ENCODE data around the gene NOP56. TPM values are rescaled to one million over a fixed set of nuclear protein-coding genes. Genes with fewer than 3 reads are reported as not detected.
A peak's percentile ranks its signal among the peaks of the same experiment; 100 is the strongest.

Gene NOP56
- total RNA-seq, result 32.1 TPM

GRCh38 chr20:2651772-2652723 is at the start of gene NOP56:
NOP56 (plus strand) TSS chr20:2652632; CDS start chr20:2652661, 29 bp downstream.
- H3K9me3 ChIP-seq, result no peaks in the 10 kb centered on the region
- peak within 1 kb of the TSS; percentile 81 to 82 for H3K27ac ChIP-seq
- H3K4me1 ChIP-seq, result peaks cover 9 to 15% of the 10 kb centered on the region in 2 donors
- no peaks in the 10 kb centered on the region for H3K27me3 ChIP-seq
- no peak for TF ChIP-seq CTCF (IDR thresholded peaks at IDR 0.05)
- peak within 1 kb of the TSS; percentile 69 to 87 for H3K4me3 ChIP-seq
- DNase-seq (ENCODE audit: low spot score in 2 of 2), result peak; percentile 48 to 94
- intact Hi-C loops (cut with DNase I), result loop anchor here (1.0 to 10.0 kb wide), 11 partner anchors 12 to 1187 kb away; partner anchors contain the start of genes DNAAF9, IDH3B, NSFL1C and PCED1A
- peaks cover 23 to 32% of the 10 kb centered on the region in 2 donors for H3K36me3 ChIP-seq

- no peaks in the 10 kb centered on the region for H3K27me3 ChIP-seq
- intact Hi-C loops (cut with DNase I), result no loop called here
- no peaks in the 10 kb centered on the region for H3K36me3 ChIP-seq
- no peak for DNase-seq (ENCODE audit: low spot score in 2 of 2)
- H3K9me3 ChIP-seq, result peaks cover 0 to 17% of the 10 kb centered on the region in 2 donors
- H3K4me3 ChIP-seq, result no peak overlapping the region
- H3K4me1 ChIP-seq, result no peaks in the 10 kb centered on the region
- TF ChIP-seq CTCF (IDR thresholded peaks at IDR 0.05), result no peak
- no peak overlapping the region for H3K27ac ChIP-seq
Measured at GRCh38 chr20:2602746-2603145, 49.7 kb upstream of the NOP56 start.

GRCh38 chr20:2603816-2604505 is 48.5 kb upstream of the NOP56 start:
- TF ChIP-seq CTCF (IDR thresholded peaks at IDR 0.05), result no peak
- intact Hi-C loops (cut with DNase I), result no loop called here
- Histone ChIP-seq H3K36me3 (no peaks in the 10 kb centered on the region), H3K9me3 (peaks cover 0 to 17% of the 10 kb centered on the region in 2 donors), H3K27ac (no peak overlapping the region), H3K27me3 (no peaks in the 10 kb centered on the region), H3K4me1 (no peaks in the 10 kb centered on the region), H3K4me3 (no peak overlapping the region)
- DNase-seq (ENCODE audit: low spot score in 2 of 2), result no peak

GRCh38 chr20:2604506-2604835 is 48.0 kb upstream of the NOP56 start:
- DNase-seq (ENCODE audit: low spot score in 2 of 2), result no peak
- Histone ChIP-seq H3K36me3 (no peaks in the 10 kb centered on the region), H3K27me3 (no peaks in the 10 kb centered on the region), H3K4me1 (no peaks in the 10 kb centered on the region), H3K4me3 (no peak overlapping the region), H3K27ac (no peak overlapping the region), H3K9me3 (peaks cover 0 to 17% of the 10 kb centered on the region in 2 donors)
- intact Hi-C loops (cut with DNase I), result no loop called here
- TF ChIP-seq CTCF (IDR thresholded peaks at IDR 0.05), result no peak

GRCh38 chr20:2606507-2607006 is 45.9 kb upstream of the NOP56 start:
- intact Hi-C loops (cut with DNase I), result no loop called here
- TF ChIP-seq CTCF (IDR thresholded peaks at IDR 0.05), result no peak
- Histone ChIP-seq H3K27me3 (no peaks in the 10 kb centered on the region), H3K9me3 (peaks cover 0 to 17% of the 10 kb centered on the region in 2 donors), H3K4me3 (no peak overlapping the region), H3K27ac (no peak overlapping the region), H3K36me3 (no peaks in the 10 kb centered on the region), H3K4me1 (no peaks in the 10 kb centered on the region)
- DNase-seq (ENCODE audit: low spot score in 2 of 2), result no peak

Data from ascending aorta (tissue), 2 donors.